PC-9 (cell line): Measurements from ENCODE around the gene MTNR1A. TPM values are rescaled to one million over a fixed set of nuclear protein-coding genes. Genes with fewer than 3 reads are reported as not detected.

Experiments
- BruUV-seq: library from RNA; stranded (reverse); fragments of 400-500 nt; replicated peaks from 2 replicates; lab custom pipeline; 2021; lab: Mats Ljungman, UMichigan
- CTCF ChIA-PET: fragments of 300-600 bp; sonication (Branson Sonifier 250); formaldehyde crosslinking; loops from one replicate; lab custom pipeline; 2022; ENCODE audit warnings: antibody characterized with exemption; lab: Charles Lee
- POLR2A ChIA-PET: fragments of 300-600 bp; sonication (Branson Sonifier 250); formaldehyde crosslinking; loops from one replicate; lab custom pipeline; 2022; ENCODE audit warnings: antibody characterized with exemption; ENCODE audit not compliant: unreplicated experiment; lab: Charles Lee
- DNase-seq, 2 experiments: peaks; one replicate each; pipeline versions ENCODE4 v3.0.0 to v3.0.0-alpha.2; 2015 to 2022; ENCODE audit warnings: mixed read lengths in 1 of 2
- H2AFZ ChIP-seq: fragments of 200-600 bp; sonication (generic); 2 replicates; pipeline ENCODE4 v1.8.1; 2017; ENCODE audit warnings: antibody characterized with exemption
- H3F3A ChIP-seq: fragments of 200-600 bp; sonication (generic); 2 replicates; pipeline ENCODE4 v1.8.1; 2017; ENCODE audit warnings: antibody characterized with exemption, mild to moderate bottlenecking, low read depth; ENCODE audit not compliant: insufficient read depth
- H3K27ac ChIP-seq: fragments of 200-600 bp; sonication (generic); 2 replicates; pipeline ENCODE4 v1.6.1; 2016; ENCODE audit warnings: mixed run types
- H3K27me3 ChIP-seq: fragments of 200-600 bp; sonication (generic); 2 replicates; pipeline ENCODE4 v1.6.1; 2016; ENCODE audit warnings: low read depth, mixed run types; ENCODE audit not compliant: insufficient read depth
- H3K36me3 ChIP-seq: fragments of 200-600 bp; sonication (generic); 2 replicates; pipeline ENCODE4 v1.6.1; 2016; ENCODE audit warnings: low read depth, mixed run types
- H3K4me1 ChIP-seq: fragments of 200-600 bp; sonication (generic); replicated peaks from 2 replicates; pipeline ENCODE4 v1.6.1; 2016; ENCODE audit warnings: mixed run types; ENCODE audit not compliant: insufficient read depth
- H3K4me2 ChIP-seq: fragments of 200-600 bp; sonication (generic); 2 replicates; pipeline ENCODE4 v1.6.1; 2017; ENCODE audit warnings: mixed run types
- H3K4me3 ChIP-seq: fragments of 200-600 bp; sonication (generic); 2 replicates; pipeline ENCODE4 v1.6.1; 2016; ENCODE audit warnings: mixed run types
- H3K79me2 ChIP-seq: fragments of 200-600 bp; sonication (generic); 2 replicates; pipeline ENCODE4 v1.6.1; 2017; ENCODE audit warnings: low read depth, mixed run types
- H3K9me2 ChIP-seq: fragments of 200-600 bp; sonication (generic); 2 replicates; pipeline ENCODE4 v1.8.1; 2017; ENCODE audit warnings: mild to moderate bottlenecking; ENCODE audit not compliant: insufficient read depth
- H3K9me3 ChIP-seq: fragments of 200-600 bp; sonication (generic); 2 replicates; pipeline ENCODE4 v1.8.1; 2016; ENCODE audit warnings: low read depth; ENCODE audit not compliant: insufficient read depth
- H4K20me1 ChIP-seq: fragments of 200-600 bp; sonication (generic); 2 replicates; pipeline ENCODE4 v1.8.1; 2017; ENCODE audit not compliant: insufficient read depth
- CTCF ChIP-seq: fragments of 200-600 bp; sonication (generic); conservative IDR thresholded peaks from 2 replicates; pipeline ENCODE4 v1.6.1; 2017; ENCODE audit warnings: mixed run types, antibody characterized with exemption, mild to moderate bottlenecking, moderate library complexity
- EZH2 ChIP-seq: fragments of 200-600 bp; sonication (generic); IDR thresholded peaks from 2 replicates; pipeline ENCODE4 v1.8.0; 2017; ENCODE audit warnings: antibody characterized with exemption, low read depth
- intact Hi-C: fragments of 100-400 bp; cut with micrococcal nuclease; formaldehyde crosslinking; loops from one replicate; pipeline ENCODE4 v1.10.0; 2022; ENCODE audit not compliant: unreplicated experiment
- total RNA-seq: library from RNA; stranded (reverse); gene quantifications from 2 replicates; pipeline ENCODE4 v1.2.3, GENCODE V29; 2021

Gene MTNR1A
- total RNA-seq, 1 experiment from 2014 or later = not detected

- no peak for DNase-seq
- no peaks in the 10 kb centered on the region for H3F3A ChIP-seq
- no peak overlapping the region for H3K4me3 ChIP-seq
- no peak overlapping the region for H3K4me2 ChIP-seq
- intact Hi-C loops = no loop called here
- ChIA-PET POLR2A (no interaction called here), CTCF (no interaction called here)
- H2AFZ ChIP-seq = no peak overlapping the region
- no TSS peak for BruUV-seq
- H3K9me3 ChIP-seq = no peaks in the 10 kb centered on the region
- no peaks in the 10 kb centered on the region for H3K4me1 ChIP-seq
- H3K9me2 ChIP-seq = no peaks in the 10 kb centered on the region
- no peak overlapping the region for H3K27ac ChIP-seq
- H3K36me3 ChIP-seq = no peaks in the 10 kb centered on the region
- H3K27me3 ChIP-seq = peaks cover 3% of the 10 kb centered on the region; the same call in 1 of the 2 replicates
- H4K20me1 ChIP-seq = no peaks in the 10 kb centered on the region
- TF ChIP-seq CTCF (no peak), EZH2 (no peak)
- H3K79me2 ChIP-seq = no peaks in the 10 kb centered on the region
These were observed 1.7 kb upstream of the MTNR1A start for GRCh38 chr4:186557061-186557460.

- Histone ChIP-seq H2AFZ (no peak overlapping the region), H3K4me2 (no peak overlapping the region), H3K27me3 (peaks cover 16% of the 10 kb centered on the region), H4K20me1 (no peaks in the 10 kb centered on the region), H3K27ac (no peak overlapping the region), H3F3A (no peaks in the 10 kb centered on the region), H3K9me2 (no peaks in the 10 kb centered on the region), H3K9me3 (no peaks in the 10 kb centered on the region), H3K79me2 (no peaks in the 10 kb centered on the region), H3K4me1 (no peaks in the 10 kb centered on the region), H3K4me3 (no peak overlapping the region), H3K36me3 (no peaks in the 10 kb centered on the region)
- intact Hi-C loops = no loop called here
- CTCF ChIA-PET = no interaction called here
- TF ChIP-seq EZH2 = no peak
- no peak for TF ChIP-seq CTCF
- POLR2A ChIA-PET = no interaction called here
- no peak for DNase-seq
- no TSS peak for BruUV-seq
These were observed 841 bp downstream of the MTNR1A start for GRCh38 chr4:186554539-186554913.

GRCh38 chr4:186553717-186554116, 1.6 kb downstream of the MTNR1A start:
- no peaks in the 10 kb centered on the region for H3K9me3 ChIP-seq
- no TSS peak for BruUV-seq

More at GRCh38 chr4:186553717-186554116, 1.6 kb downstream of the MTNR1A start:
- no peaks in the 10 kb centered on the region for H4K20me1 ChIP-seq
- ChIA-PET POLR2A (no interaction called here), CTCF (no interaction called here)
- no peaks in the 10 kb centered on the region for H3K79me2 ChIP-seq
- no peak for DNase-seq
- no peaks in the 10 kb centered on the region for H3F3A ChIP-seq
- H3K4me3 ChIP-seq = no peak overlapping the region
- no peaks in the 10 kb centered on the region for H3K9me2 ChIP-seq
- peaks cover 16% of the 10 kb centered on the region for H3K27me3 ChIP-seq
- no peak overlapping the region for H3K4me2 ChIP-seq
- H3K36me3 ChIP-seq = no peaks in the 10 kb centered on the region
- TF ChIP-seq CTCF = no peak
- no peak for TF ChIP-seq EZH2
- H3K27ac ChIP-seq = no peak overlapping the region
- H2AFZ ChIP-seq = no peak overlapping the region
- no peaks in the 10 kb centered on the region for H3K4me1 ChIP-seq
- intact Hi-C loops = no loop called here
